HG03103 (cell line): ENCODE measurements around the gene BAIAP2.

Source experiments
- ATAC-seq: cut with Tn5 transposase; IDR thresholded peaks from one replicate; pipeline ENCODE4 v1.9.1; 2021; ENCODE audit warnings: low read depth; ENCODE audit not compliant: unreplicated experiment

BAIAP2 gene

GRCh38 chr17:81121841-81122733, 87.1 kb downstream of the BAIAP2 start:
- no peak for ATAC-seq

DNA sequence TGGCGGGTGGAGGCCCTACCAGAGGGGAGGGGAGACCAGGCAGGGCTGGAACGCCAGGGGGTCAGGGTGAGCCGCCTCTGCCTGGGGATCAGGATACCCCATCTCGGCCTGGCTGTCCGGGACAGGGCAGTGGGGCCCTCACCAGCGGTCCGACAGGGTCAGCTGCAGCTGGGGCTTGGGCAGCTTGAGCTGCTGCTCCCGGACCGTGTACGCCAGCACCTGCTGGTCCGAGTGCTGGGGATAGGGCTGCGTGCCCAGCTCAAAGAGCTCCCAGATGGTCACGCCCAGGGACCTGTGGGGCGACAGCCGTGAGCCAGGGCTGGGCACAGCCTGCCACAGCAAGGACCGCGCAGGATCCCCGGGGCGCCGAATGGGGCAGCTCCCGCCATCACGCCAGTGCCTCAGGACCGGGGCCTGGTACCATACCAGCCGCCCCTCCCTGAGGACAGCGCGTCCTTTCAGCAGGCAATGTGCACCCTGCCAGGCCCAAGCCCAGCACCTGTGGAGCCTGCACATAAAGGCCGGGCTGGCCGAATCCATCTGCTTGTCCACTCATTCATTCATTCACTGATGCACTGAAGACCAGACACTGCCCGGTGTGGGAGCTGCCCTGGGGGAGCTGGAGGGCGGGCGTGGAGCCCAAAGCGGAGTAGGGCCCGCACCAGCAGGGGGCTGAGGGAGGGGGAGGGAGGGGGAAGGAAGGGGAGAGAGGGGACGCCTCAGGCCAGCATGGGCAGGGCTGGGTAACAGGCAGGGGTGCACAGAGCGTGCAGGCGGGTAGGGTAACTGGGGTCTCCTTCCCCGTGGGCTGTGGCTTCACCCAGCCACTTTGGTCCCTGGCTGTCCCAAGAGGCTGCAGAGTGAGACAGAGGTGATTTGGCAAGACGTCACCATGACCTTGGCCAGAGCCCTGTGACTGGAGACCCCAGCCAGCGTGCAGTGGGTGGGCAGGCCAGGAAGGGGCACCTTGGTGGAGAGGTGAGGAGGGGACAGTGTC, 88.4 kb downstream of the BAIAP2 start:
- ATAC-seq, result no peak

- no peak for ATAC-seq
Measured at GRCh38 chr17:81124377-81124776, 89.4 kb downstream of the BAIAP2 start.

GRCh38 chr17:81125573-81126081, 90.7 kb downstream of the BAIAP2 start:
- ATAC-seq, result no peak

GRCh38 chr17:81126281-81127132, 91.6 kb downstream of the BAIAP2 start:
- ATAC-seq, result no peak

GRCh38 chr17:81127133-81127455, 92.1 kb downstream of the BAIAP2 start:
- ATAC-seq, result no peak

GRCh38 chr17:81127526-81128177, 92.7 kb downstream of the BAIAP2 start:
- no peak for ATAC-seq

DNA sequence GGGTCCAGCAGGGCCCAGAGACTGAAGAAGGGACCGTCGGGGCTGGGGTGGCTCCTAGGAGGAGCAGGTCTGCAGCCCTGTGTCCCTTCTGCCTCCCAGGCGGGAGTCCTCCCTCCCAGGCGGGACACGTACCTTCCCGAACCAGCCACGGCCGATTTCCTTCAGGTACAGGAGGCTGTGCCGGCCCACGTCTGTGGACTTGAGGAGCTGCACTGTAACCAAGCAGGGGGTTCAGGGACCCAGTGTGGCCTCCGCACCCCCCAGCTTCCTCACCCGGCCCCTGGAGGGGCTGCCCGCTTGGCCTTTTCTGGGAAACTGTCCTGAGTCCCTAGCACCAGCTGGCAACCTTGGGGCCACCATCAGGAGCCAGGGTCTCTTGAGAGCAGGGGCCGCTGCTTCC, 93.4 kb downstream of the BAIAP2 start:
- no peak for ATAC-seq

DNA sequence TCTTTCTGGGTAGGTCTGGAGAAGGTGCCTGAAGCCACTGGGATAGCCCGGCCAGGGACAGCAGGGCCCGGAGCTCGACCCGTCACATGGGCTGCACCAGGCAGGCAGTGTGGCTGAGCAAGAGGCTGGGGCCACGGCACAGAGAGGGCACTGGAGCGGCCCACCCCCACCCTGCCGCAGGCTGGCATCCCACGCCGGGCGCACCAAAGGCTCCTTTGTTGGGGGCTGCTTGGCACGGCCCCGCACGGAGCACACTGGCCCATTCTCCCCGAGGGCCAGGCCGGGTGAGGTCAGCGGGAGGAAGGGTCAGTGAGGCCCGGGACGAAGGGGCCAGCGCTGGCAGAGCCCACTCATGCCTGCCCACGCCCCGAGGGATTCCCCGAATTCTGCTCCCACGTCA, 93.8 kb downstream of the BAIAP2 start:
- no peak for ATAC-seq

- ATAC-seq, result no peak
Measured at GRCh38 chr17:81129289-81129688, 94.3 kb downstream of the BAIAP2 start.

DNA sequence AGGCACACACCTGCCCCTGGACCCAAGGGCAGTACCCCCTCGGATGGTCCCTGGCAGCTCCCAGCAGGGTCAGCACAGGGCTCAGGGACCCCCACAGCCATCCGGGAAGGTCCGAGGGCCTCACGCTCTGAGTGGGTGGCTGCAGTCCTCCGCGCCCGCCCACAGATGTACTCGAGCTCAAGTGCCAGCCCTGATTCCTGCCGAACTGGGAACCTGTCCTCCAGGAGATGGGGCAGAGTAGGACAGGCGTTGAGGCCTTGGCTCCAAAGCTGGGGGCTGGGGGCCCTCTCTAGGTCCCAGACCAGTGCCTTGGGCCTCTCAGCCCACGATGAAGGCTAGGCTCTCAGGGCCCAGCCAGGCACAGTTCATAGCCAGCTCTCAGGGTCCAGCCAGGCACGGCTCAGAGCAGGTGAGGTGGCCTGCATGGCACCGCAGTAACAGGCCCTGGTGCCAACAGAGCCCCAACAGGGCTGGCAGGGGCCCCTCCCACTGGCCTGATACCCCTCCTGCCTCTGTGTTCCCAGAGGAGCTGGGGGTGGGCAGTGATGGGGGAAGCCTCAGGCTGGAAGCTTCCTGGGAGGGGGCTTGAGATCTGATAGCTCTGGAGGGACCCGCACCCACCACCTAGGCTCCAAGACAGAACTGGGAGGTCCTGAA, 94.9 kb downstream of the BAIAP2 start:
- ATAC-seq, result no peak

GRCh38 chr17:81130385-81131361, 95.7 kb downstream of the BAIAP2 start:
- no peak for ATAC-seq

DNA sequence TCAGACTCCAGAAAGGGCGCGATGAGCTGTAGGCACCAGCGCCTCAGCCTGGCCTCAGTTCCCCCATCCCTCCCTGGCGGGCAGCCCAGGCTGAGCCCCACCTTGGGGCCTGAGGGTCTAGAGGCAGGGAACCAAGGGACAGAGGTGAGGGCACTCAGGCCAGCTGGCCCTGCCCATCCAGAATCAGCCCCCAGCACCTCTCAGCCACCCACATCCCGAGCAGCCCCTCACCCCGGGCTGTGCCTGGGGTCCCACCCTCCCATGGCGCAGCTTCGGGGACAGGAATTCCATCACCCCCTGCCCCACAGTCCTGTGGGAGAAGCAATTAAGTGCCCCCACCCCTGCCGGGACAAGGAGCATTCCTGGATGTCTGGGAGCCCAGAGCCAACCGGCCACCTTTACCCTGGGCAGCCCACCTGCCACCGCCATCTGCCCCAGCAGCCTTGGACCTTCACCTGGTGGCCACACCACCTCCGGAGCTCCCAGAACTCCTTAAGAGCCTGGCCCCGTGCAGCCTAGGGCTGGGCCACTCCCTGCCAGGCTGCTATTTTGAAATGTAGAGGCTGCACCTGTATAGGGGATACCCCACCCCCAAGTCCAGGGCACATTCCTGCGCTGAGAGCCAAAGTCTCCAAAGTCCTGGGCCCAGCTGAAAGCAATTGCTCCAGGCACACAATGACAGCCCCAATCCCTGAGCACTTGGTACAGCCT, 96.7 kb downstream of the BAIAP2 start:
- ATAC-seq, result no peak

DNA sequence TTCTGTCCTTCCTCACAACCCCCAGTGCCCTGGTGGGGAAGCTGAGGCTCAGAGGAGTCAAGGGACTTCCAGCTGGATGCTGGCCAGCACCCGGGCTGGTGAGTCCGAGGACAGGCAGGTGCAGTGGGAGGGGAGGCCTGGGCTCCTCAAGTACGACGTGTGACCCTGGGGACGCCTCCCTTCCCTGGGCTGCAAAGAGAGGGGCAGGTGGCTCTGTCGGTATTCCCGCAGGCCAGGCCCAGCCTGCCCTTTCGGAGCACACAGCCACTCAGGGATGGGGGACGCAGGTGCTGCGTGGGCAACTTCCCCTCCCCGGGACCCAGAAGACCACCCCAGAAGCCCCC, 97.2 kb downstream of the BAIAP2 start:
- ATAC-seq, result no peak

GRCh38 chr17:81132770-81133723, 98.1 kb downstream of the BAIAP2 start:
- ATAC-seq, result no peak

- no peak for ATAC-seq
Measured at GRCh38 chr17:81134064-81134781, 99.3 kb downstream of the BAIAP2 start.
